ENCODE results near the gene CLEC16A. TPM values are rescaled to one million over a fixed set of nuclear protein-coding genes. Genes with fewer than 3 reads are reported as not detected.

Gene CLEC16A
- total RNA-seq, 1 experiment from 2014 or later: 15.6 TPM

- no peak for DNase-seq (ENCODE audit: low spot score)
- in situ Hi-C loops (cut with HindIII; ENCODE audit: low sequenced_read_pairs): no loop called here
These were observed 37.4 kb downstream of the CLEC16A start for GRCh38 chr16:10981697-10982216.

DNA sequence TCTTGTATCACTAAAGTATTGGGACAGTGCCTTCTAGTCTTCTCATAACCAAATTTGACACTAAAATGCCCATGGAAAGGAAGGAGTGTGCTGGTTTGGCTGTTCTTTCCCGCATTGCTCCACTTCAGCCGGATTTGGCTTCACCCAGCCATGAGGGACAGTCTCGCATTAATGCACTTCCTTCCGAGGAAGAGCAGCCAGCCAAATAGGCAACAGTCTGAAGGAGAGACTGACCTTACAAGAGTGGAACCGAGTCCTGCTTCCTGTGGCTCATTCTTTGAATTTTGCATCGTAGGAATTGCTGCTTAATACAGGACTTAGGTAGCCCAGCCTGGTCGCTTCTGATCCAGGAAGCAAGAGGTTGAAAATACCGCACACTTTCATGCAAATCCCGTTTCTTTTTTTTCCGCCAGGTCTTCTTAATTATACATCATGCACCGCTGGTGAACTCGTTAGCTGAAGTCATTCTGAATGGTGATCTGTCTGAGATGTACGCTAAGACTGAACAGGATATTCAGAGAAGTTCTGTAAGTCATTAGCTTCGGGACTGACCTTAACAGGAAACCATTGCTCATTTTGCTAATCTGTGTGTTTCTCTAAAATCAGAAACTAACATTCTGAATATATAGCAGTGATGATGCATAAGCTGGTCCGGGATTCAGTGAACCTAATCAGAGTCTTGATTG lies 38.2 kb downstream of the CLEC16A start:
- DNase-seq (ENCODE audit: low spot score): no peak
- in situ Hi-C loops (cut with HindIII; ENCODE audit: low sequenced_read_pairs): no loop called here

DNA sequence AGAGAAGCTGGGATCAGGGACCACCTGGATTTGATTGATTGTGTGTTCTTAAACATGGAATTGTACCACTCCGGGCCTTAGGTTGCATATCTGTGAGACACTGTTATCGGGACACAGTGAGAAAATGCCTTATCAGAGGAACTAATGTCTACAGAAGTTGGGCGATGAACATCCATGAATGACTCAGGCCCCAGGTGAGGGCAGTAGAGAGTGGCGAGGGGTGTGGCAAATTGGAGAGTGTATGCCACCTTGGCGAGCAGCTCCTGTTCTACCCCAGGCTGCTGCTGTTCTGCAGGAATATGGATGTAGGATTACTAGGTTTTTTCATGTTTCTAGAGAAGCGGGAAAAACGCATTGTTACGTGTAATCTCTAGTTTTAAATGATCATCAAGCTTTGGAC lies 38.8 kb downstream of the CLEC16A start:
- in situ Hi-C loops (cut with HindIII; ENCODE audit: low sequenced_read_pairs): no loop called here

GRCh38 chr16:10984509-10984908 lies 40.1 kb downstream of the CLEC16A start:
- in situ Hi-C loops (cut with HindIII; ENCODE audit: low sequenced_read_pairs): no loop called here
- no peak for DNase-seq (ENCODE audit: low spot score)

More for the DNA sequence above, 38.8 kb downstream of the CLEC16A start:
- no peak for DNase-seq (ENCODE audit: low spot score)

DNA sequence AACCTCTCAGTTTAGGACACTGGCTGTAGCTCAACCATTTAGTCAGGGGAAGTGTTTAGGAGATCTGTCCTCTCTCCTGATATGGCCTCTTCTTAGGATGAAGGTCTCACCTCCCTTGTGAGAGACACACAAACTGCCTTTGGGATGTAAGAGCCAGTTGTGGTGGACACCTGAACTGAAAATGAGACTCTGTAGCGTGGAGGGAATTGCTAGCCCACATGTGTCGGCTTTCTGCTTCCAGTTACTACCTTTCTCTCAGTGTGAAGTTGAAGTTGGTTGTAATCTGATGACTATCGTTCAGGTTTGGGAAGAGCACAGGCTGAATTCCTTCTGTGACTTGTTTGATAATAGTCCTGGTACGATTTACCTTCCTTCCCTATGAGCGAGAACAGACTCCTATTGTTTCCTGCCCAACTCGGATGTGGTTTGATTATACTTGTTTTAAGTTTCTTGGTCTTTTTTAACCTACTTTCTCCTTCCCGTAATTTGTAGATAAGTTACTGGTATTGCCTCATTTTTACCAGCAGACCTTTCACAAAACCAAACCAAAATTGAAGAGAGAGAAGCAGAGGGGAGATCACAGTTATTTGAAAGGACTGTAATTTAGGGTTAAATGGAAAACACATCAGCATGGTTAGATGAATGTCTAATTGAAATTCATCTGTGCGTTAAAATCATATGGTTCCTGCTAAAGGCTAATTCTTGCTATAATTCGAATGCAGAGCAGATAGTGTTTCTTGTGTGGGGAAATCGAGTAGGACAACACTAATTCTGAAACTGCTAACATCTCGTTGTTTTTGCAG lies 43.2 kb downstream of the CLEC16A start:
- no peak for DNase-seq (ENCODE audit: low spot score)
- in situ Hi-C loops (cut with HindIII; ENCODE audit: low sequenced_read_pairs): no loop called here

- DNase-seq (ENCODE audit: low spot score): no peak
- in situ Hi-C loops (cut with HindIII; ENCODE audit: low sequenced_read_pairs): no loop called here
These were observed 43.9 kb downstream of the CLEC16A start for GRCh38 chr16:10988164-10988803.

GRCh38 chr16:10988879-10989278 lies 44.5 kb downstream of the CLEC16A start:
- DNase-seq (ENCODE audit: low spot score): no peak
- in situ Hi-C loops (cut with HindIII; ENCODE audit: low sequenced_read_pairs): no loop called here

- DNase-seq (ENCODE audit: low spot score): peak; percentile 27
- in situ Hi-C loops (cut with HindIII; ENCODE audit: low sequenced_read_pairs): no loop called here
These were observed 45.2 kb downstream of the CLEC16A start for GRCh38 chr16:10989559-10989958.

DNA sequence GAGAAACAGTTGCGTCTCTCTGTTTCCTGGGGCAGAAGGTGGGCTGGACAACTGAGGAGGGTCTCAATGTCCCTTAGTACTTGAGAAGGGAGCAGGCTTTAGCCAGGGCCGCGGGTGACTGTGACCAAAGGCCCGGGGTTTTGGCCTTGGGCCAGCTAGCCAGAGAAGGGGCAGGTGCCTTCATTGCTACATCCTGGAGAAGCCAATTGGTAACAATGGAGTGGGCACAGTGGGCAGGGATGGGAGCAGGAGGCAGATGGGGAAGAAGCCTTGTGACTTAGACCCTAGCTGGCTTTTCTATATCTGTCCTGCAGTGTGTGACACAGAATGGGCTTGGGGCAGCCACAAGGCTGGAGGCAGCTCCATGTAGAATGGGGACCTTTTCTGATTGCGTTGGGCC lies 46.0 kb downstream of the CLEC16A start:
- DNase-seq (ENCODE audit: low spot score): no peak
- in situ Hi-C loops (cut with HindIII; ENCODE audit: low sequenced_read_pairs): no loop called here

GRCh38 chr16:10992112-10992511 lies 47.7 kb downstream of the CLEC16A start:
- in situ Hi-C loops (cut with HindIII; ENCODE audit: low sequenced_read_pairs): no loop called here
- no peak for DNase-seq (ENCODE audit: low spot score)

DNA sequence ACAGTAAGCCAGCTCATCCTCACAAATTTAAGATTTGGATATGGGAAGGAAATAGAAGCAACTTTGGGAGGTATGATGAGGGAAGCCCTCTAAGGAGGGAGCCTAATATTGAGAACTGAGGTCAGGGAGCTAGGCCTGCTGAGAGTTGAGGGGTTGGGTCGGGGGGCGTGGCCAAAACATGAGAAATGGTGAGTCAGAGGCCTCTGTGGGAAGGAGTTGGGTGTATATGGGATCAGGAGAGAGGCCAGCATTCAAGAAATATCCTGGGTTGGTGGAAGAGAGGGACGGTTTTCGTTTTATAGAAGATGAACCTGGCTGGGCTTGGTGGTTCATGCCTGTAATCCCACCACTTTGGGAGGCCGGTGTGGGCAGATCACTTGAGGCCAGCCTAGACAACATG lies 48.4 kb downstream of the CLEC16A start:
- DNase-seq (ENCODE audit: low spot score): no peak
- in situ Hi-C loops (cut with HindIII; ENCODE audit: low sequenced_read_pairs): no loop called here

DNA sequence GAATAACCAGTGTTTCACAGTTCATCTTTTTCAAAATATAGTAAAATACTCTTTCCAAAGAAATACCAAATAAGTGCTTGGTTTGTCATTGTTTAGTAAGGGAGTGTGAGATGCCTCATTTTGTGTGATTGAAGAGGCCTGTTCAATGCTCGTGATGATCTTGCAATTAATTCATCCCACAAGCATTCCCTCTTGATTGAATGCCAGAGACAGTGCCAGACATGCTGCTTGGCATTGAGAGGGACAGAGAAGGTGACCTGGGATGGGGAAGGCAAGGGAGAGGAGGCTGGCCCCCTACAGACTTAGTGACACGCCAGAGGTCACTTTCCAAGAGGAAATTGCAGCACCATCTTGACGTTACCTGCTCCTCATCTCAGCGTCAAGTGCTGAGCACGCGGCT lies 49.3 kb downstream of the CLEC16A start:
- in situ Hi-C loops (cut with HindIII; ENCODE audit: low sequenced_read_pairs): no loop called here

DNA sequence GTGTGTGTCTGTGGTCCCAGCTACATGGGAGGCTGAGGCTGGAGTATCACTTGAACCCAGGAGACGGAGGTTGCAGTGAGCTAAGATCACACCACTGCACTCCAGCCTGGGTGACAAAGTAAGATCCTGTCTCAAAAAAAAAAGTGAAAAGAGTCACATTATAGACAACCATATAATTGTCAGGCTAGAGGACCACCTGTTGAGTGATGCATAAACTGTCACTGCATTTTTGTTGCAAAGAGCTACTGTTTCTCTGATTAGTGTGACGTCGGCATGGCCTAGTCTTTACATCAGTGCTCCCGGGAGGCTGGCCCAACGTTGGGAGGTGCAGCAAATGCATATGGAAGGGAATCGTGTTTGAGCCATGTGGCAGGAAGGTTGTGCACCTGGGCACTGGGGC lies 50.2 kb downstream of the CLEC16A start:
- DNase-seq (ENCODE audit: low spot score): no peak
- in situ Hi-C loops (cut with HindIII; ENCODE audit: low sequenced_read_pairs): no loop called here

More for the DNA sequence above, 49.3 kb downstream of the CLEC16A start:
- DNase-seq (ENCODE audit: low spot score): no peak

- in situ Hi-C loops (cut with HindIII; ENCODE audit: low sequenced_read_pairs): no loop called here
- no peak for DNase-seq (ENCODE audit: low spot score)
These were observed 51.2 kb downstream of the CLEC16A start for GRCh38 chr16:10995565-10995964.

DNA sequence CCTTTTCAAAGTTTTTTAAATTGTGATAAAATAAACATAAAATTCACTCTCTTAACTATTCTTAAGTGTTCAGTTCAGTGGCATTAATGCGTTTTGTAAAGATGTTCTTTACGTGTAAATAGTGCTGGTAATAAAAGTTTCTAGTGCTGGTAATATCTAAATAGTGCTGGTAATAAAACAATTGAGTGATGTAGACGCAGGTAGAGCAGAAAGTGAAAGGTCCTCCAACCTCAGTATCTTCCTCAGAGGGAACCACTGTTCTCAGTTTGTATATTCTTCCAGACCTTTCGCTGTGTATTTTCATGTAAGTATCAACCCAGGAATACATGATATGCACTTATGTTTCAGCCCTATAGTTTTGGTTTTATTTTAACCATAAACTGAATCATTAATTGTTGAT lies 53.1 kb downstream of the CLEC16A start:
- in situ Hi-C loops (cut with HindIII; ENCODE audit: low sequenced_read_pairs): no loop called here
- no peak for DNase-seq (ENCODE audit: low spot score)

DNA sequence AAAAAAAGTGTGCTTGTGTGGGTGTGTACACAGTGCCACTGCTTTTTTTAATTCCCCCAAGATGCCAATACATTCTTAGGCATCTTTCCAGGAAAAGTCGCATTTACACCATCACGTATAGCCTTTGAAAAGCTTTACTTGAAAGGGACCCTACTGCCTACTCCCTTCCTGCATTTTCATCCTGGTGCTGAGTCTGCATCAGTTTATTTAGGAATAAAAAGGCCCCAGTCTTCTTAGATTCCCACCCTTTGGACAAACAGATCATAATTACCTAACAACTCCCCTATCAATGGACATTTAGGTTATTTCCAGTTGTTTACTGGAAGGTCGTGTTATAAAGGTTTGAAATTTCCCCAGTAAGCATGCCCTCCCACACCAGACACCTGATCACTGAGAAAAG lies 54.9 kb downstream of the CLEC16A start:
- in situ Hi-C loops (cut with HindIII; ENCODE audit: low sequenced_read_pairs): no loop called here
- DNase-seq (ENCODE audit: low spot score): no peak

GRCh38 chr16:11001611-11002010 lies 57.2 kb downstream of the CLEC16A start:
- in situ Hi-C loops (cut with HindIII; ENCODE audit: low sequenced_read_pairs): no loop called here
- DNase-seq (ENCODE audit: low spot score): no peak

GRCh38 chr16:11003141-11003540 lies 58.8 kb downstream of the CLEC16A start:
- no peak for DNase-seq (ENCODE audit: low spot score)
- in situ Hi-C loops (cut with HindIII; ENCODE audit: low sequenced_read_pairs): no loop called here

DNA sequence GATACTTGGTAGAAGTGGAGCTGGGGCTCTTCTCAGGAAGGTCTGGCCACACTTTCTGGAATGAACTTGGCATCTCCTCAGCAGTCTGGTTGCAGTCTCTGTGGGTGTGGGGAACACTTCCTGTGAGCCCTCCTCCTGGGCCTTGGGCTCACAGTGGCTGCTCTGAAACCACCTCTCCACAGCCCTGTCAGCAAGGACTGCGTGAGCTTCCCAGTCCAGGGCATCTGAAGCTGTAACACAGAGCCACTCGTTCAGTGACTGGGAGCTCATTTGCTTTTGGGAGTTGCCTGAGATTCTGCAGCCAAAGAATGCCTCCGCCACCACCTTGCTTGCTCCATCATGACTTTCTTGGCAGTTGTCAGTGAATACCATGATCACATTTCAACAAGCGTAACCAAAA lies 60.0 kb downstream of the CLEC16A start:
- in situ Hi-C loops (cut with HindIII; ENCODE audit: low sequenced_read_pairs): no loop called here
- DNase-seq (ENCODE audit: low spot score): no peak

DNA sequence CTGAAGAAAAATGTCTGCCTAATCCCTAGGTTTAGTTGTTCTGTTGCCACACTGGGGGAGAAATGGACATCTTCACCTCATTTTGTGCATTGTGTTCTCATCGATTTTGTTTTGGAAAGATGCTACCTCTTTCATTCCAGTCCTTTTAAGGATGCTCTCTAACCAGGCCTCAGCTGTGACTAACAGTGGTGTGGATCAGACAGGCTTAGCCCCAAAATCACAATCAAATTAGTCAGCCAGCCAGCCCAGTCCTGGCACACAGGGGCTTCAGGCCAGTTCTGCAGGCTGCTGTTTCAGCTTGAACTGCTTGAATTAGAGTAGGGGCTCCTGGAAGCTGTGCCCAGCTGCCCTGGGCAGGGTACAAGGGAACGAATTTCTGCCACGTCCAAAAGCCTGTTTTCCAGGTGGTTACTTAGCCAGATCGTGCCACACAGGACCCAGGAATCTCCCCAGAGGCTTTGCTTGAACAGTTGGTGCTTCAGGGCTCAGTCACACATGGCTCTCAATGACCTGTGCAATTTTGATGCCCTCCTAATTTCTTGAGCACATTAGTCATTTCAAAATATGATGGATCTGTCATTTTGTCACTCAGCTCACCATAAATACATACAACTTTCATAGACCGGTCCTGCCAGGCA lies 60.7 kb downstream of the CLEC16A start:
- in situ Hi-C loops (cut with HindIII; ENCODE audit: low sequenced_read_pairs): no loop called here

More for the DNA sequence above, 60.7 kb downstream of the CLEC16A start:
- no peak for DNase-seq (ENCODE audit: low spot score)

Data from G401 (cell line).